CD4-positive, CD25-positive, alpha-beta regulatory T cell (primary cell): ENCODE results near the gene DOC2A. TPM values are rescaled to one million over a fixed set of nuclear protein-coding genes. Genes with fewer than 3 reads are reported as not detected.

Experiments
- ATAC-seq, 2 donors: fragments of 150-1000 bp; cut with Tn5 transposase; one replicate each; pipeline ENCODE4 v1.10.0; 2021; ENCODE audit warnings: low read depth in 2 of 2, moderate number of reproducible peaks in 2 of 2, moderate library complexity in 1 of 2
- DNase-seq, 3 donors: peaks; one replicate each; pipeline versions ENCODE4 v3.0.0 to v3.0.0-alpha.2; 2012 to 2022; ENCODE audit warnings: mixed read lengths in 1 of 3
- H3K27ac ChIP-seq: one replicate; pipeline ENCODE4 v1.7.0; 2013; ENCODE audit warnings: mild to moderate bottlenecking, low read length; ENCODE audit not compliant: insufficient read depth, poor library complexity, severe bottlenecking
- H3K27me3 ChIP-seq: one replicate; pipeline ENCODE4 v1.7.0; 2013; ENCODE audit warnings: low read length; ENCODE audit not compliant: control insufficient read depth, insufficient read depth
- H3K36me3 ChIP-seq: one replicate; pipeline ENCODE4 v1.7.0; 2013; ENCODE audit warnings: mild to moderate bottlenecking, low read length, moderate library complexity; ENCODE audit not compliant: control insufficient read depth, insufficient read depth
- H3K4me1 ChIP-seq: 2 replicates; pipeline ENCODE4 v1.7.0; 2013; ENCODE audit warnings: mild to moderate bottlenecking, low read length; ENCODE audit not compliant: insufficient read depth, control insufficient read depth, poor library complexity, severe bottlenecking
- H3K4me3 ChIP-seq: one replicate; pipeline ENCODE4 v1.7.0; 2013; ENCODE audit warnings: low read depth, mild to moderate bottlenecking, low read length, moderate library complexity
- H3K9me3 ChIP-seq, 2 experiments: 1 replicate in 1 of 2; 2 replicates in 1 of 2; pipeline ENCODE4 v1.7.0; 2013; ENCODE audit warnings: low read length in 2 of 2, mild to moderate bottlenecking in 1 of 2, moderate library complexity in 1 of 2; ENCODE audit not compliant: control insufficient read depth in 2 of 2
- H3K27ac Mint-ChIP-seq, 3 donors: one replicate each; pipeline ENCODE4 v1.8.0; 2020 to 2022; ENCODE audit warnings: mild to moderate bottlenecking in 3 of 3, mixed read lengths in 3 of 3, moderate library complexity in 2 of 3
- H3K27me3 Mint-ChIP-seq: one replicate; pipeline ENCODE4 v1.8.0; 2022; ENCODE audit warnings: mild to moderate bottlenecking, mixed read lengths
- H3K36me3 Mint-ChIP-seq: one replicate; pipeline ENCODE4 v1.8.0; 2020; ENCODE audit warnings: mixed read lengths
- H3K4me1 Mint-ChIP-seq, 4 donors: one replicate each; pipeline ENCODE4 v1.8.0; 2020 to 2022; ENCODE audit warnings: mixed read lengths in 4 of 4, mild to moderate bottlenecking in 1 of 4
- H3K4me3 Mint-ChIP-seq, 4 donors: one replicate each; pipeline ENCODE4 v1.8.0; 2020 to 2022; ENCODE audit warnings: mild to moderate bottlenecking in 4 of 4, mixed read lengths in 4 of 4, moderate library complexity in 3 of 4
- H3K9me3 Mint-ChIP-seq, 7 donors: one replicate each; pipeline ENCODE4 v1.8.0; 2020 to 2022; ENCODE audit warnings: mixed read lengths in 7 of 7, mild to moderate bottlenecking in 3 of 7, moderate library complexity in 2 of 7
- polyA plus RNA-seq, 4 donors: library from polyadenylated mRNA; unstranded; fragments of 300-500 nt; fragmentation: Illumina TruSeq; gene quantifications; one replicate each; pipeline ENCODE4 v1.2.3, GENCODE V29; 2021
- total RNA-seq: library from RNA; stranded (reverse); gene quantifications from one replicate; pipeline ENCODE4 v1.2.3, GENCODE V29; 2022

DOC2A gene
- total and polyA plus RNA-seq, 5 donors from 2014 or later = not detected

DNA sequence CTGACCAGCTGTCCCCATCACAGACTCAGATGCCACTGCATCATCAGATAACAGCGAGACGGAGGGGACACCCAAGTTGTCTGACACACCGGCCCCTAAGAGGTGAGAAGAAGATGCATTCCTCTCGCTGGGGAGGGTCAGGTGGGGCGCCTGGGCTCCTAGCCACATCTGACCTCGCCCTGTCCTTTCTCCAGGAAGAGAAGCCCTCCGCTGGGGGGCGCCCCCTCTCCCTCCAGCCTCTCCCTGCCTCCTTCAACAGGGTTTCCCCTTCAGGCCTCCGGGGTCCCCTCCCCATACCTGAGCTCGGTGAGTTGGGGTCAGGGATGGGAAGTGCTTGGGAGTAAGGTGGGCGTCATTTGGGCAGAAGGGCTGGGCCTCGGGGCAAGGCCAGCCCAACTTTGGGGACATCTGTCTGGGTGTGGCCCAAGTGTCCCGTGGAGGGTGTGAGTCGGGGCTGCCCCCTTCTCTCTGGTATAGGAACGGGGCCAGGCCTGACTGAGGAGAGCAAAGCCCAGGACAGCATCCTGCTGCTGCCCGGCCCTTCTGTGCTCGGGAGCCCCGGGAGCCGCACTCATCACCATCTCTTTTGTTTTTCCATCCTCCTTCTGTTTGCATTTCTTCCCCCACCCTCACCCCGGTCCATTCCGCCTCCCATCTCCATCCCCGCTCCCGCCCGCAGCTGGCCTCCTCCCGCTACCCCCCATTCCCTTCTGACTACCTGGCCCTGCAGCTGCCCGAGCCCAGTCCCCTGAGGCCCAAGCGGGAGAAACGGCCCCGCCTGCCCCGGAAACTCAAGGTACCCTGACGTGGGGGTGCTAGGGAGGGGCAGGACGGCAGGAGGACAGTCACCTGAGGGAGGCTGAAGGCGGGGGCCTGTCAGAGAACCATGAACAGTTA lies 9.8 kb downstream of the DOC2A start:
- Mint-ChIP-seq H3K27me3 (no peaks in the 10 kb centered on the region), H3K4me1 (peaks cover 9 to 44% (median 14%) of the 10 kb centered on the region in 4 donors), H3K36me3 (peaks cover 21% of the 10 kb centered on the region), H3K4me3 (no peak overlapping the region), H3K27ac (no peak overlapping the region), H3K9me3 (no peaks in the 10 kb centered on the region)
- Histone ChIP-seq H3K4me1 (peaks cover 7% of the 10 kb centered on the region), H3K27ac (no peak overlapping the region), H3K36me3 (peaks cover 8% of the 10 kb centered on the region), H3K27me3 (no peaks in the 10 kb centered on the region), H3K4me3 (no peak overlapping the region), H3K9me3 (no peaks in the 10 kb centered on the region)
- no peak for DNase-seq
- no peak for ATAC-seq

DNA sequence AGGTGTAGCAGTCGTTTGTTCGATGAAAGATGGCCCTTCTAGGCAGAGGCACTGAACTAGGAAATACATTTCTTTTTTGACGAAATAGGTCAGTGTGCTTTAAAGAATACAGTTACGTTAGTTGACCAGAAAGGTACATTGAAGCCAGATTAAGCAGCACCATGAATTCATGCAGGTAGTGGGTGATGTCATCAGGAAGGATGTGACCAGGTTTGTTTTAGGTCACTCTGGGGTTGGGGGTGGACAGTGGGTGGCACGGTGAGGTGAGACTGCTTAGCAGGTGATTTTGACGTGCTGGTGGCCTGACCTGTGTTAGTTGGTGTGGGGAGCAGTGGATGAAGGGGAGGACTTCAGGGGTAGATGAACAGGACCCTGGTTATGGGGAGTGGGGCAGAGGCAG lies 11.2 kb downstream of the DOC2A start:
- DNase-seq (no peak), ATAC-seq (no peak)
- Histone ChIP-seq H3K4me3 (no peak overlapping the region), H3K27me3 (no peaks in the 10 kb centered on the region), H3K4me1 (peaks cover 13% of the 10 kb centered on the region), H3K27ac (no peak overlapping the region), H3K9me3 (no peaks in the 10 kb centered on the region), H3K36me3 (peaks cover 8% of the 10 kb centered on the region)
- H3K4me1 Mint-ChIP-seq = peaks cover 9 to 56% (median 18%) of the 10 kb centered on the region in 4 donors
- peak overlapping the region; percentile 15 to 92 (median 58) for H3K27ac Mint-ChIP-seq
- no peaks in the 10 kb centered on the region for H3K9me3 Mint-ChIP-seq
- H3K36me3 Mint-ChIP-seq = peaks cover 21% of the 10 kb centered on the region
- no peak overlapping the region for H3K4me3 Mint-ChIP-seq
- peaks cover 4% of the 10 kb centered on the region for H3K27me3 Mint-ChIP-seq

DNA sequence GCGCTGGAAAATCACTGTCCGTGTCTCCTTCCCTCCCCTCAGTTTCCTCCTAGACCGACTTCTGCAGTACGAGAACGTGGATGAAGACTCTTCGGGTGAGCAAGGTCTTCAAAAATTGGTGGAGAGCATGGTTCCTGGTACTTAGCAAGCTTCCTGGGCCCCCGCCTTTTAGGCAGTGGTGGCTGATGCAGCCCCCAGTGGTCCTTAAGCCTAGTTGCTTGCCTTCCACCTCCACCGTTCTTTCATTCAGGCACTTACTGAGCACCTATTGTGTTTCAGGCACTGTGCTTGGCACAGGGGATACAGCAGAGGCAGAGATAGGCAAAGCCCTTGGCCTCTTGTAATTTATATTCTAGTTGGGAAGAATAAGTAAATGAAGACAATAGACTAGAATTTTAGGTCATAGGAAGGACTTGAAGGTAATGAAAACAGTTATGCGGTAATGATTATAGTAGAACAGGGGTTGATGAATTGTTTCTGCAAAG lies 14.0 kb downstream of the DOC2A start:
- Histone ChIP-seq H3K9me3 (no peaks in the 10 kb centered on the region), H3K27me3 (no peaks in the 10 kb centered on the region), H3K36me3 (peaks cover 15% of the 10 kb centered on the region), H3K4me3 (peak overlapping the region; percentile 95), H3K27ac (peak overlapping the region; percentile 99), H3K4me1 (peaks cover 20% of the 10 kb centered on the region)
- H3K9me3 Mint-ChIP-seq = no peaks in the 10 kb centered on the region
- peaks cover 16% of the 10 kb centered on the region for H3K36me3 Mint-ChIP-seq
- peak overlapping the region; percentile 38 to 99 (median 99) for H3K27ac Mint-ChIP-seq
- DNase-seq = no peak
- peaks cover 4% of the 10 kb centered on the region for H3K27me3 Mint-ChIP-seq
- H3K4me1 Mint-ChIP-seq = peaks cover 9 to 57% (median 18%) of the 10 kb centered on the region in 4 donors
- no peak for ATAC-seq
- H3K4me3 Mint-ChIP-seq = peak overlapping the region; percentile 96 to 99 (median 97)

DNA sequence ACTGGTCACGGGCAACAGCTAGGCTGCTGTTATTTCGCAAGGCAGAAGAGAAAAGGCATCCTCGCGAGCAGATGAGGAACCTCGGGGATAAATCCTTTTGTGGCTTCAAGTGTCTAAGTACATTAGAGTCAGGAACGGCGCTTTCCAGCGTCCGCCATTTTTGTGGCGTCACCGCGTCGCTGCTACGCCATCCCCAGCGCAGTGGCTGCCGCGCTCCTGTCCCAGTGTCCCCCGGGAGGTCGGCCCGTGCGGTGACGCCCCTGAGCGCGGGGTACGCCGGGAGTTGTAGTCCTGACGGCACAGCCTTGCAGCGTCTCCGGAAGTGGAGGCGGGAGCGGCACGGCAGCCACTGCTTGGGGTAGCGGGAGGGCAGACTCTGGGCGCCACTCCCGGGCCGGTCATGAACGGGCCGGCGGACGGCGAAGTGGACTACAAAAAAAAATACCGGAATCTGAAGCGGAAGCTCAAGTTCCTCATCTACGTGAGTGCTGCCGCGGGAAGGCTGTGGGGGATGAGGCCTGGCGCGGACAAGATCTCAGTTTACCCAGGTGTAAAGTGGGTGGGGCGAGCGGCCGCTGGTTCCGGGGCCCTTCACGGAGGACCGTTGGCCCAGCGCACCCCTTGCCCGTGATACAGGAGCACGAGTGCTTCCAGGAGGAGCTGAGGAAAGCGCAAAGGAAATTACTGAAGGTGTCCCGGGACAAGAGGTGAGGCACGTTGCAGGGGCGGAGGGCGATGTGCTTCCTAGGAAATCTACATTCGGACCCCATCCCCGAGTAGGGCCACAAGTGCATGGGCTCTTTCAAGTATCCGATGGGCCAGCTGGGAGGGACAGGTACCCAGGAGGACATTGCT lies 14.7 kb downstream of the DOC2A start, which contains the start of gene INO80E:
Gene INO80E, plus strand, starts transcription at position 331 of the 855 bp plus-strand sequence. Its CDS starts 70 bp downstream, at position 401.
- Histone ChIP-seq H3K4me3 (peak within 1 kb of the TSS; percentile 95), H3K4me1 (peaks cover 20% of the 10 kb centered on the region), H3K9me3 (no peaks in the 10 kb centered on the region), H3K27me3 (no peaks in the 10 kb centered on the region), H3K36me3 (peaks cover 15% of the 10 kb centered on the region), H3K27ac (peak within 1 kb of the TSS; percentile 99)
- peak; percentile 99 for ATAC-seq
- H3K27me3 Mint-ChIP-seq = peaks cover 4% of the 10 kb centered on the region
- peaks cover 16% of the 10 kb centered on the region for H3K36me3 Mint-ChIP-seq
- H3K4me1 Mint-ChIP-seq = peaks cover 9 to 57% (median 18%) of the 10 kb centered on the region in 4 donors
- no peaks in the 10 kb centered on the region for H3K9me3 Mint-ChIP-seq
- H3K27ac Mint-ChIP-seq = peak within 1 kb of the TSS; percentile 96 to 99 (median 99)
- H3K4me3 Mint-ChIP-seq = peak within 1 kb of the TSS; percentile 96 to 99 (median 97)
- peak; percentile 98 to 99 (median 98) for DNase-seq

DNA sequence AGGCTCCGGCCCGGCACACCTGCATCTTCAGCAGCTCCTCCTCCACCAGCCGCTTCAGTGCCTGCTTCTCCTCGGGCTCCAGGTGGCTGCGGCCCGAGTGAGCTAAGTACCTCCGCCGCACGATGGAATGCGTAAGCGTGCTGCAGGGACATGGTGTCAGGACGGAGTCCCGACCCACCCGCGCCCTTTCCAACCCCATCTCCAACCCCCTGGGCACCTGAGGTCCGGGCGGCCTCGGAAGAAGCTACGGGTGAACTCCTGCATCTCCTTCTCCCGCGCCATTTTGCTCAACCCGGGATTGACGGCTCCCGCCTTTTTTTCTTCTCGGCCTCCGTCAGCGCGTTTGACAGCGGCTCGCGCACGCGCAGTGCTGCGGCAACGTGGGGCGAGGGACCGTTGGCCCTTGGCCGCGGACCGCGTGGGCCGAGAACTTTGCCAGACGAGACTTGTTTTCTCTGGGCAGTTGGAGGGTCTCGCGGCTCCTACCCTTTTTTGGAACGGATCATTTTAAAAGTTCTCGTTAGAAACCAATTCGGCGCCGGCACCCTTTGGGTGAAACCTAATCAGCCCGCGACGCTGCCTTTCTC lies 15.4 kb downstream of the DOC2A start, which contains the start of gene HIRIP3:
Gene HIRIP3, minus strand, starts transcription at position 294 of the 587 bp plus-strand sequence. Its CDS starts 12 bp downstream, at position 282.
- DNase-seq = peak; percentile 81 to 89 (median 89)
- Mint-ChIP-seq H3K4me1 (peaks cover 9 to 55% (median 18%) of the 10 kb centered on the region in 4 donors), H3K9me3 (no peaks in the 10 kb centered on the region), H3K36me3 (peaks cover 19% of the 10 kb centered on the region), H3K27me3 (peaks cover 4% of the 10 kb centered on the region), H3K4me3 (peak within 1 kb of the TSS; percentile 96 to 99 (median 97)), H3K27ac (peak within 1 kb of the TSS; percentile 96 to 99 (median 99))
- Histone ChIP-seq H3K36me3 (peaks cover 16% of the 10 kb centered on the region), H3K9me3 (no peaks in the 10 kb centered on the region), H3K27ac (peak within 1 kb of the TSS; percentile 99), H3K4me3 (peak within 1 kb of the TSS; percentile 95), H3K27me3 (no peaks in the 10 kb centered on the region), H3K4me1 (peaks cover 20% of the 10 kb centered on the region)
- ATAC-seq = peak; percentile 51 to 52

DNA sequence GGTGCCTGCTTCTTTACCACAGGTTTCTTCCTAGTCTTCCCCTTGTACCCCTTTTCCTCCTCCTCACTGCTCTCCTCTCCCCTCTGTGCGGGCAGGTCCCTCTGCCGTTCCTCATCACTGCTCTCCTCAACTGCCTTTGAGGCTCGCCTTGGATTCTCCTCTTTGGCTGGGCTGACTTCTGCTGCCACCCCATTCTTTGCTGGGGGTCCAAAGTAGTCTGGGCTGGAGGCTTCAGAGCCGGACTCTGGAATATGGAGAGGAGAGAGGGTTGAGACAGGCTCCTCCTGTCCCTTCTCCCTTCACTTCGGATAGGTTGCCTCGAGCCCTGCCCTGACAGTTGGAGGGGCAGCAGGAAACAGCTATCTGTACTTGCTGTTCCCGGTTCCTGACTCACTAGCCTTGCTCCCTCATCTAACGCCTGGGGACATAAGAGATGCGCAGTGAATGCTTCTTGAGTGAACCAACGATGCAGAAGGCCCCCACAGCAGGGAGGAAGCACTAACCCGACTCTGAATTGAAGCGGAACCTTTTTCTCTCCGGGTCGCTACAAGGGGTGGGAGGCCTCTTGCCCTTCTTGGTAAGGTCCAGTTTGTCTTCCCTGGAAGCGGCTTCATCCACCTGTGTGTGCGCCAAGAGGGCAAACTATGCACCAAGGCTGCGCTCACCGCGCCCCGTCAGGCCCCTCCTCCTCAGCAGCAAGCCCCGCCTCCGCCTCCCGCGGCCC lies 16.1 kb downstream of the DOC2A start:
- peak overlapping the region; percentile 95 for H3K4me3 ChIP-seq
- peaks cover 21% of the 10 kb centered on the region for H3K36me3 Mint-ChIP-seq
- no peaks in the 10 kb centered on the region for H3K27me3 ChIP-seq
- H3K9me3 ChIP-seq = no peaks in the 10 kb centered on the region
- peaks cover 18% of the 10 kb centered on the region for H3K36me3 ChIP-seq
- H3K4me3 Mint-ChIP-seq = peak overlapping the region; percentile 96 to 99 (median 97)
- H3K27ac ChIP-seq = peak overlapping the region; percentile 99
- H3K4me1 Mint-ChIP-seq = peaks cover 9 to 52% (median 18%) of the 10 kb centered on the region in 4 donors
- H3K9me3 Mint-ChIP-seq = no peaks in the 10 kb centered on the region
- no peak for ATAC-seq
- no peak for DNase-seq
- H3K27ac Mint-ChIP-seq = peak overlapping the region in 2 of 3 donors; percentile 99
- H3K4me1 ChIP-seq = peaks cover 20% of the 10 kb centered on the region
- peaks cover 4% of the 10 kb centered on the region for H3K27me3 Mint-ChIP-seq
